GM19372 (cell line): ENCODE measurements around the gene ATP11A.

Experiments
- ATAC-seq: cut with Tn5 transposase; IDR thresholded peaks from one replicate; pipeline ENCODE4 v1.9.1; 2021; ENCODE audit warnings: mild to moderate bottlenecking, low read depth, moderate library complexity; ENCODE audit not compliant: unreplicated experiment

ATP11A gene

GRCh38 chr13:112735791-112736190 lies 46.0 kb downstream of the ATP11A start:
- no peak for ATAC-seq

GRCh38 chr13:112737294-112737693 lies 47.5 kb downstream of the ATP11A start:
- ATAC-seq, result no peak

- ATAC-seq, result no peak
Observed at GRCh38 chr13:112738606-112739005, 48.8 kb downstream of the ATP11A start.

- no peak for ATAC-seq
Observed at GRCh38 chr13:112740502-112741131, 50.8 kb downstream of the ATP11A start.

GRCh38 chr13:112741185-112741755 lies 51.4 kb downstream of the ATP11A start:
- no peak for ATAC-seq

- ATAC-seq, result no peak
Observed at GRCh38 chr13:112741835-112742570, 52.2 kb downstream of the ATP11A start.

- ATAC-seq, result no peak
Observed at GRCh38 chr13:112742583-112742982, 52.7 kb downstream of the ATP11A start.

- ATAC-seq, result no peak
Observed at GRCh38 chr13:112743451-112744167, 53.8 kb downstream of the ATP11A start.

- ATAC-seq, result no peak
Observed at GRCh38 chr13:112744168-112745021, 54.6 kb downstream of the ATP11A start.

- no peak for ATAC-seq
Observed at GRCh38 chr13:112746044-112746443, 56.2 kb downstream of the ATP11A start.

GRCh38 chr13:112747256-112747655 lies 57.4 kb downstream of the ATP11A start:
- ATAC-seq, result no peak

GRCh38 chr13:112748947-112749735 lies 59.3 kb downstream of the ATP11A start:
- ATAC-seq, result no peak

GRCh38 chr13:112750570-112750969 lies 60.7 kb downstream of the ATP11A start:
- no peak for ATAC-seq

GRCh38 chr13:112751617-112752016 lies 61.8 kb downstream of the ATP11A start:
- ATAC-seq, result no peak

- ATAC-seq, result no peak
Observed at GRCh38 chr13:112752211-112752610, 62.4 kb downstream of the ATP11A start.

GRCh38 chr13:112752711-112753541 lies 63.1 kb downstream of the ATP11A start:
- ATAC-seq, result no peak

GRCh38 chr13:112753833-112754232 lies 64.0 kb downstream of the ATP11A start:
- ATAC-seq, result no peak

- ATAC-seq, result no peak
Observed at GRCh38 chr13:112754281-112755025, 64.6 kb downstream of the ATP11A start.
